K562 (cell line): Measurements from ENCODE around the gene OR52W1. TPM values are rescaled to one million over a fixed set of nuclear protein-coding genes. Genes with fewer than 3 reads are reported as not detected.
A peak's percentile ranks its signal among the peaks of the same experiment; 100 is the strongest.

ENCODE experiments used
- FOXA3 ChIP-seq, 2 experiments: fragments of 450-650 bp in 1 of 2; sonication (generic) in 1 of 2; formaldehyde crosslinking; IDR thresholded peaks in 1 of 2; conservative IDR thresholded peaks in 1 of 2; 2 replicates each; pipeline versions ENCODE4 v1.4.0 to v1.8.0; 2020 to 2022; ENCODE audit warnings: mild to moderate bottlenecking in 2 of 2, missing genetic modification reagents in 1 of 2
- HBP1 ChIP-seq: fragments of 450-650 bp; formaldehyde crosslinking; IDR thresholded peaks from 2 replicates; pipeline ENCODE4 v1.4.0; 2022; ENCODE audit warnings: missing genetic modification characterization
- JUND ChIP-seq, 2 experiments: IDR thresholded peaks; 2 replicates in 1 of 2; 3 replicates in 1 of 2; pipeline ENCODE4 v1.6.1; 2011; ENCODE audit warnings: borderline replicate concordance in 2 of 2, low read depth in 2 of 2, low read length in 2 of 2, improper control_type of control experiment in 1 of 2, missing biosample characterization in 1 of 2, missing genetic modification characterization in 1 of 2, missing genetic modification reagents in 1 of 2
- ZNF444 ChIP-seq: fragments of 250-450 bp; sonication (Bioruptor Pico); IDR thresholded peaks from 2 replicates; pipeline ENCODE4 v1.4.0; 2020; ENCODE audit warnings: mild to moderate bottlenecking, moderate library complexity
- polyA plus RNA-seq, 8 experiments: library from polyadenylated mRNA; depleted of rRNA in 4 of 8; stranded (reverse) in 5 of 8; unstranded in 3 of 8; fragments of >200 nt; fragmentation: Nextera tagmentation in 2 of 8; fragmentation: Illumina TruSeq in 1 of 8; extraction: Ambion mirVana in 2 of 8; extraction: Trizol in 1 of 8; gene quantifications; 2 replicates each; pipeline versions ENCODE4 v1.2.1 to v1.2.3, GENCODE V29; 2011 to 2014; ENCODE audit warnings: inconsistent platforms in 1 of 8, missing spikeins in 1 of 8
- total RNA-seq, 7 experiments: library from RNA; depleted of rRNA in 6 of 7; stranded (reverse); fragments of >200 nt in 6 of 7; fragmentation: Illumina TruSeq in 2 of 7; extraction: Trizol in 2 of 7; gene quantifications; 2 replicates each; pipeline versions ENCODE4 v1.2.1 to v1.2.3, GENCODE V29; 2011 to 2021; ENCODE audit warnings: low replicate concordance in 1 of 7
- TF ChIP-seq, protein P1 (sequence below), 2 experiments: fragments of 450-650 bp; formaldehyde crosslinking in 1 of 2; IDR thresholded peaks; 2 replicates each; pipeline versions ENCODE4 v1.4.0 to v1.6.1; 2014 to 2020; ENCODE audit warnings: mild to moderate bottlenecking in 2 of 2, borderline replicate concordance in 1 of 2, low read depth in 1 of 2
- TF ChIP-seq, protein P2 (sequence below), 2 experiments: fragments of 450-650 bp; IDR thresholded peaks; 2 replicates each; pipeline ENCODE4 v1.6.1; 2016; ENCODE audit warnings: mild to moderate bottlenecking in 2 of 2, borderline replicate concordance in 1 of 2, low read depth in 1 of 2, moderate library complexity in 1 of 2

The OR52W1 gene
- total and polyA plus RNA-seq, 9 of the 15 experiments (the other 6 are each of a cell fraction or from before 2014, with no cell fraction given) = not detected

DNA sequence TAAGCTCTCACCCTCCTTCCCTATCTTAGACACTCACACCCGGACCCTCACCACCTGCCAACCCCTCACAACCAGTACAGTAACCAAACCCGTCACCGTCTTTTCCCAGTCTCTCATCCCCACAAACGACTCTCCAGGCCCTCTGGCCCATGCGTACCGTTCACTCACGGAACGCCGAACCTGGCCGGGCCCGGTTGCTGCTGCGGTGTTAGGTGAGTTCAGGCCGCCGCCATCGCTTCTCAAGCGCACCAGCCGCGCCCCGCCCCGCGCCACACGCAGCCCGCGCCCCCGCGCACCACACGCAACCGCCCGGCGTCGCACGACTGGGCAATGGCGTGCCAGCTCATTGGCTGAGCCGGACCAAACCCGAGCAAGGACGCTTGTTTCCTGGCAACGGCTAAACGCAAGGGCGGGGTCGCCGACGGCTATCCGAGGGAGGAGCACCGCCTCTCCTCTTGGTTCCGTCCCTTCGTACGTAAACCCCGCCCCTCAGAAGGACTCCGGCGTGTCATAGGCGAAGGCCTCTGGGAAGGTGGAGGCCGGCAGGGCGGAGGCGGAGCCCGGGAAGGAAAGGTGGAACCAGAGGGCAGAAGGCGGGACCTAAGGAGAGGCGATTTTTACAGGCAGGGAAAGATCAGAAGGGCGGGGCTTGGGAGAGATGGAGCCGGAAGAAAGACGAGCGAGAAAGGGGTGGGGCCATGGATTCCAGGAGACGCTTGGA lies 35.5 kb downstream of the OR52W1 start, which contains the start of gene FHIP1B (continued):
- TF ChIP-seq, protein P1, sequence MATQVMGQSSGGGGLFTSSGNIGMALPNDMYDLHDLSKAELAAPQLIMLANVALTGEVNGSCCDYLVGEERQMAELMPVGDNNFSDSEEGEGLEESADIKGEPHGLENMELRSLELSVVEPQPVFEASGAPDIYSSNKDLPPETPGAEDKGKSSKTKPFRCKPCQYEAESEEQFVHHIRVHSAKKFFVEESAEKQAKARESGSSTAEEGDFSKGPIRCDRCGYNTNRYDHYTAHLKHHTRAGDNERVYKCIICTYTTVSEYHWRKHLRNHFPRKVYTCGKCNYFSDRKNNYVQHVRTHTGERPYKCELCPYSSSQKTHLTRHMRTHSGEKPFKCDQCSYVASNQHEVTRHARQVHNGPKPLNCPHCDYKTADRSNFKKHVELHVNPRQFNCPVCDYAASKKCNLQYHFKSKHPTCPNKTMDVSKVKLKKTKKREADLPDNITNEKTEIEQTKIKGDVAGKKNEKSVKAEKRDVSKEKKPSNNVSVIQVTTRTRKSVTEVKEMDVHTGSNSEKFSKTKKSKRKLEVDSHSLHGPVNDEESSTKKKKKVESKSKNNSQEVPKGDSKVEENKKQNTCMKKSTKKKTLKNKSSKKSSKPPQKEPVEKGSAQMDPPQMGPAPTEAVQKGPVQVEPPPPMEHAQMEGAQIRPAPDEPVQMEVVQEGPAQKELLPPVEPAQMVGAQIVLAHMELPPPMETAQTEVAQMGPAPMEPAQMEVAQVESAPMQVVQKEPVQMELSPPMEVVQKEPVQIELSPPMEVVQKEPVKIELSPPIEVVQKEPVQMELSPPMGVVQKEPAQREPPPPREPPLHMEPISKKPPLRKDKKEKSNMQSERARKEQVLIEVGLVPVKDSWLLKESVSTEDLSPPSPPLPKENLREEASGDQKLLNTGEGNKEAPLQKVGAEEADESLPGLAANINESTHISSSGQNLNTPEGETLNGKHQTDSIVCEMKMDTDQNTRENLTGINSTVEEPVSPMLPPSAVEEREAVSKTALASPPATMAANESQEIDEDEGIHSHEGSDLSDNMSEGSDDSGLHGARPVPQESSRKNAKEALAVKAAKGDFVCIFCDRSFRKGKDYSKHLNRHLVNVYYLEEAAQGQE (IDR thresholded peaks at IDR 0.05; ENCODE audit: borderline replicate concordance) = no peak
- TF ChIP-seq, protein P1 (CRISPR knock-in tag; IDR thresholded peaks at IDR 0.05; ENCODE audit: low read depth) = no peak
- TF ChIP-seq, protein P2, sequence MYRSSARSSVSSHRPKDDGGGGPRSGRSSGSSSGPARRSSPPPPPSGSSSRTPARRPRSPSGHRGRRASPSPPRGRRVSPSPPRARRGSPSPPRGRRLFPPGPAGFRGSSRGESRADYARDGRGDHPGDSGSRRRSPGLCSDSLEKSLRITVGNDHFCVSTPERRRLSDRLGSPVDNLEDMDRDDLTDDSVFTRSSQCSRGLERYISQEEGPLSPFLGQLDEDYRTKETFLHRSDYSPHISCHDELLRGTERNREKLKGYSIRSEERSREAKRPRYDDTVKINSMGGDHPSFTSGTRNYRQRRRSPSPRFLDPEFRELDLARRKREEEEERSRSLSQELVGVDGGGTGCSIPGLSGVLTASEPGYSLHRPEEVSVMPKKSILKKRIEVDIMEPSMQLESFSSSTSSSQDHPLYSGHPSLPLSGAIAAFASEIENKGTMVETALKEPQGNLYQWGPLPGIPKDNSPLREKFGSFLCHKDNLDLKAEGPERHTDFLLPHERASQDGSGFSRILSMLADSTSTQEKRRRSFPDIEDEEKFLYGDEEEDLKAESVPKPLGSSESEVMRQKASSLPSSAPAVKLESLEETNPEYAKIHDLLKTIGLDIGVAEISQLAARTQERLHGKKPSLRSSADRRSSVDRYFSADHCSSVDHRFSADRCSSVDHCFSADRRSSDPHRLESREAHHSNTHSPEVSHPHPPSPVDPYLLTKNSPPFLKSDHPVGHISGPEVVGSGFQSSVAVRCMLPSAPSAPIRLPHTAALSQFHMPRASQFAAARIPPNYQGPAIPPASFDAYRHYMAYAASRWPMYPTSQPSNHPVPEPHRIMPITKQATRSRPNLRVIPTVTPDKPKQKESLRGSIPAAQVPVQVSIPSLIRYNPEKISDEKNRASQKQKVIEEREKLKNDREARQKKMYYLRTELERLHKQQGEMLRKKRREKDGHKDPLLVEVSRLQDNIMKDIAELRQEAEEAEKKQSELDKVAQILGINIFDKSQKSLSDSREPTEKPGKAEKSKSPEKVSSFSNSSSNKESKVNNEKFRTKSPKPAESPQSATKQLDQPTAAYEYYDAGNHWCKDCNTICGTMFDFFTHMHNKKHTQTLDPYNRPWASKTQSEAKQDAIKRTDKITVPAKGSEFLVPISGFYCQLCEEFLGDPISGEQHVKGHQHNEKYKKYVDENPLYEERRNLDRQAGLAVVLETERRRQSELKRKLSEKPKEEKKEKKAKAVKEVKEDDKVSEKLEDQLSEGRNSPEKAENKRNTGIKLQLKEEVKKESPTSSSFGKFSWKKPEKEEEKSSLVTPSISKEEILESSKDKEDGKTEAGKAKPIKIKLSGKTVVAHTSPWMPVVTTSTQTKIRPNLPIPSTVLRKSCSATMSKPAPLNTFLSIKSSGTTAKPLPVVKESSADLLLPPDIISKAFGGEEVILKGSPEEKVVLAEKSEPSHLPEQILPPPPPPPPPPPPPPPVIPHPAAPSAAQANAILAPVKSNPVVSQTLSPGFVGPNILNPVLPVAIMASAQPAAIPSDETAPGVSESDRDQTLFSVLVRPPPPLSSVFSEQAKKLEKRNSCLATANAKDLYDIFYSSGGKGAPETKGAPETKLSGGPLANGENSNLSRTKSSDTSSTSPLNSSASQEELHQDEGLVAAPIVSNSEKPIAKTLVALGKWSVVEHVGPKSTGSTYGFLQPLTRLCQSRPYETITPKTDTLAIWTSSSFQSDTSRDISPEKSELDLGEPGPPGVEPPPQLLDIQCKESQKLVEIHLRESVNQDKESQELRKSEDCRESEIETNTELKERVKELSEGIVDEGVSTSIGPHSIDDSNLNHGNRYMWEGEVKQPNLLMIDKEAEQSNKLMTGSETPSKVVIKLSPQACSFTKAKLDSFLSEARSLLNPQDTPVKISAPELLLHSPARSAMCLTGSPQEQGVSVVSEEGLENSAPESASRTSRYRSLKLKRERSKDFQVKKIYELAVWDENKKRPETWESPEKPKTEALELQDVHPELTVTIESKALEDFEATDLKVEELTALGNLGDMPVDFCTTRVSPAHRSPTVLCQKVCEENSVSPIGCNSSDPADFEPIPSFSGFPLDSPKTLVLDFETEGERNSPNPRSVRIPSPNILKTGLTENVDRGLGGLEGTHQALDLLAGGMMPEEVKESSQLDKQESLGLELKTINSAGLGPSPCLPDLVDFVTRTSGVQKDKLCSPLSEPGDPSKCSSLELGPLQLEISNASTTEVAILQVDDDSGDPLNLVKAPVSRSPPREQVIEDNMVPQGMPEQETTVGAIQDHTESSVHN (IDR thresholded peaks at IDR 0.05; ENCODE audit: borderline replicate concordance in 1 of 2, low read depth in 1 of 2) = no peak
- TF ChIP-seq ZNF444 (CRISPR knock-in tag) = no peak
- TF ChIP-seq HBP1 (CRISPR knock-in tag) = peak; percentile 87; the same call in 1 of the 2 replicates
- TF ChIP-seq FOXA3 (CRISPR knock-in tag; conservative IDR thresholded peaks at IDR 0.05 in 1 of 2, IDR thresholded peaks at IDR 0.05 in 1 of 2) = no peak
- peak; percentile 54; the same call in 1 of the 2 replicates for TF ChIP-seq JUND (IDR thresholded peaks at IDR 0.05; ENCODE audit: borderline replicate concordance, low read depth, low read length)
- no peak for TF ChIP-seq JUND (tag; IDR thresholded peaks at IDR 0.05; ENCODE audit: borderline replicate concordance, low read depth, low read length)
